Stimulated activated CD8-positive, alpha-beta memory T cell treated with anti-CD3 and anti-CD28 coated beads, Interleukin-15, amount 100 ng/mL, for 1 hour (primary cell): ENCODE results near the gene STK4.
"Not testable (repeated sequence)": the region's sequence is repeated elsewhere in the genome, so short reads cannot be mapped to it uniquely, and the experiment has no call there.

Experiments used
- DNase-seq: peaks from one replicate; pipeline ENCODE4 v3.0.0-alpha.2; 2020; ENCODE audit warnings: low read depth

STK4 gene

DNA sequence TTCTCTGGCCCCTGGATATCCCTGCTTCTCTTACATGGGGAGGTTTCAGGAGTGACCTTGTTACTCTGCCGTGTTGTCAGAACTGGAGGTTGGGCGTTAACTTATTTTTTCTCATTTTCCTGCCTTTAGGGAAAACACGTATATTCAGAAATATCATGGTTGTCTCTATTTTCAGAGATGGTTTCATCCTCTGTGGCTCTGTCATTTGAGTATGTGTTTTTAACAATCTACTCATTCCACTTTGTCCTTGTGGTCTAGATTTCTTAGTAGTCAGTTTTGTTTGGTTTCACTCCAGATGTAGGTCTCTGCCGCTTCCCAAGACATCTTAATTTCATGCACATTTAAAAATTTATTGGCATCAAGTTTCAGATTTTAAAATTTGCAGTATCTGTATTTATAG lies 88.7 kb downstream of the STK4 start:
- DNase-seq: no peak

DNA sequence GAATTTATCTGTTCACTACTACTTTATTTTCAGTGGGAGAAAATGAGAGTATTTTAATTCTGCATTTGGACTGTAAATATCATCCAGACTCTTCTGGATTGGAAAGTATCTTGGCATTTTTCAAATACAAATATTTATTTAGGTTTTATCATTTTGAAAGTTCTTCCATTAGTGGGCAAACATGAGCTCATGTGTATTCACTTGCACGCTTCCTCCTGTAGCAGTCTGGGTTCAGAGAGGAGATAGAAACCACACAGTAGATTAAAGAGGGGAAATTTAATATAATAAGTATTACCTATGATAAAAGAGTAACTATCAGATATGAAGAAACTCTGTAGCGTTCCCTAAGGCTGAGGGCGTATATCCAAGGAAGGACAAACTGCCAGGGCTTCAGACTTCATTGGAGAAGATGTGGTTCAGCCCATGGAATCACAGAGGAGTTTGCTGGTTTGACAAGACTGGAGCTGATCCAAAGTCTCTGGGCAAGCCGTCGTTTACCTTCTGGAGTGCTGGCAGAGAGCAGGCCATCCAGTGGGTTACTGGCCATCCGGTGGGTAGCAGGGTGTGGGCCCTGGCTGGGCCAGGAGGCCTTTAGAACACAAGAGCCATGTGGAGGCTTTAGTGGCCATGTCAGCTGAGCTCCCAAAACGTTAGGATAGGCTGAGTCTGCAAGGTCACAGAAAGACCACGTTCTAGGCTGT lies 90.3 kb downstream of the STK4 start:
- DNase-seq: no peak

DNA sequence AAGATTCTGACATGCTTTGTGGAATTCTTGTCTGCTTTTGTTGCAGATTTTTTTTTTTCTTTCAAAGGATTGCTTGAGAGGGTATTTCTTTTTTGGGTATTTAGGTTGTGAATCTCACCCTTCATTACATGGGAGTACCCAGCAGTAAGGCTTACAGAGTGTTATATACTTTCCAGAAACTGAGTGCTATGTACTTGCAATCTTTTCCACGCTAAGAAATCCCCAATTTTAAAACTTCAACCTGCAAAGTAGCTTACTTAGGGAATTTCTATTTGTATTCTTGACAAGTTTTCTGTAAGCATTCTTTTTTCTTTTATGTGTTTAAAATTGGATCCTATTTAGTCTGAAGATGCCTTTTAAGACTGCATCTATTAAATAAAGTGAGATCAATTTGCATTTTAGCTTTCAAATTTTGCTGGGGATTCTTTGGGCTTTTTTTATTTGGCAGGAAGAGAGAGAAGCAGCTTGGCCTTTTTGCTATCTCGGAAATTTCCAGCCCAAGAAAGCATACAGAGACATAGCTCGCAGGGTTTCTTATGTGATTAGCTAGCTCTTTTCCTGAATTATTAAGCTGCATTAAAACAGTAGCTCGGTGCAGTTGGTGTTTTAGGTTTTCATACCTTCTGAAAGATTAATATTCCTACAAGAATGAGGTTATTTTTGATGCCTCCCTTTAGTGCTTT lies 92.0 kb downstream of the STK4 start:
- DNase-seq: no peak

DNA sequence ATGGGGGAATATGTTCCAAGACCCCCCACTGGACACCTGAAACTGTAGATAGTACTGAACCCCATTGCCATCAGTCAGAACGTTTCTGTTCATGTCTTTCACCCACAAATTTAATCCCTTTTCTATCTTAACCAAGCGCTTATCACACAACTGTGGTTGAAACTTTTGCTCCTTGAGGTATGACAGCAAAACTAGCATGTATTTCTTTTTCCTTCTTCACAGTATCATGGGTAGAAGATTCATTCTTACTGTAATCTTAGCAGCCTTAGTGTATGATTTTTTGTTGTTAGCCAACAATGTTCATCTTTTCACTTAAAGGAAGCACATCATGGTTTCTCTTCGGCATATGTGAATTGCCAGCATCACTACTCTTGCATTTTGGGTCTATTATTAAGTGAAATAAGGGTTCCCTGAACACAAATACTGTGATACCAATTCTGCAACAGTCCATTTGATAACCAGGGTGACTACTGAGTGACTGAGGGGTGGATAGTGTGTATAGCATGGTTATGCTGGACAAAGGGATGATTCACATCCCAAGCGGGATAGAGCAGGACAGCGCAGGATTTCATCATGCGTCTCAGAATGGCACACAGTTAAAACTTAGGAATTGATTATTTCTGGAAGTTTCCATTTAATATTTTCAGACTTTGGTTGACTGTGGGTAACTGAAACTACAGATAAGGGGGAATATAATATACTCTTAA lies 92.9 kb downstream of the STK4 start:
- no peak for DNase-seq

DNA sequence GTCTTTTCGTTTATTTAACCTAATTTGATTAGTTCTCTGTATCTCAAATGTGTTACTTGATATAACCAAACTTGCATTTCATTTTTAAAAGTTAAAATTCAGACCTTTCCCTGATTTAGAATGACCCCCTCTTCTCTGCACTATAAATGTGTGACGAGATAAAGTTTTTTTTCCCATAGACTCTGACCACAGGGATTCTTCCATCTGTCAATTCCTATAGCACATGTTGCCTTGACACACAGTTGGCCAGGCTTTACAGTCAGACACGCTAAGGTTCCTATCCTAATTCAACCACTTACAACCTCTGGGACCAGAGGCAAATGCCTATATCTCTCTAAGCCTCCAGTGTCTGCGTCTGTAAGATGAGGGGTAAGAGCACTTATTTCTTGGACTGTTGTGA lies 94.0 kb downstream of the STK4 start:
- DNase-seq: no peak

DNA sequence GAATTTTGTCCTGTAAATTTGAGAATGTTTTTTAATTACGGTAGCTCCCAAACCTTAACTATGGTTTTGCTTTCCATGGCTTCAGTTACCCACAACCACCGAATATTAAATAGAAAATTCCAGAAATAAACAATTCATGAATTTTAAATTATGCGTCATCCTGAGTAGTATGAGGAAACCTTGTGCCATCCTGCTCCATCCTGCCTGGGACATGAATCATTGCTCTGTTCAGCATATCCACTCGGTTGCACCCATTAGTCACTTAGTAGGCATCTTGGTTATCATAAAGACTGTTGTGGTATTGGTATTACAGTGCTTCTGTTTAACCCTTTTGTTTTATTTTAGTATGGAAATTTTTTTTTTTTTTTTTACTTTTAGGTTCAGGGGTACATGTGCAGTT lies 94.9 kb downstream of the STK4 start:
- DNase-seq: no peak

DNA sequence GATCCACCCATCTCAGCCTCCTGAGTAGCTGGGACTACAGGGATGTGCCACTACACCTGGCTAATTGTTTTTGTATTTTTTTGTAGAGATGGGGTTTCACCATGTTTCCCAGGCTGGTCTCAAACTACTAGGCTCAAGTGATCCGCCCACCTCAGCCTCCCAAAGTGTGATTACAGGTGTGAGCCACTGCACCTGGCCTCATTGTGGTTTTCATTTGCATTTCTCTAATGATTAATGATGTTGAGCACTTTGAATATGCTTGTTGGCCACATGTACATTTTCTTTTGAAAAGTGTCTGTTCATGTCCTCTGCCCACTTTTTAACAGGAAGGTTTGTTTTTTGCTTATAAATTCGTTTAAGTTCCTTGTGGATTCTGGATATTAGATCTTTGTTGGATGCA lies 96.8 kb downstream of the STK4 start:
- not testable (repeated sequence) for DNase-seq

DNA sequence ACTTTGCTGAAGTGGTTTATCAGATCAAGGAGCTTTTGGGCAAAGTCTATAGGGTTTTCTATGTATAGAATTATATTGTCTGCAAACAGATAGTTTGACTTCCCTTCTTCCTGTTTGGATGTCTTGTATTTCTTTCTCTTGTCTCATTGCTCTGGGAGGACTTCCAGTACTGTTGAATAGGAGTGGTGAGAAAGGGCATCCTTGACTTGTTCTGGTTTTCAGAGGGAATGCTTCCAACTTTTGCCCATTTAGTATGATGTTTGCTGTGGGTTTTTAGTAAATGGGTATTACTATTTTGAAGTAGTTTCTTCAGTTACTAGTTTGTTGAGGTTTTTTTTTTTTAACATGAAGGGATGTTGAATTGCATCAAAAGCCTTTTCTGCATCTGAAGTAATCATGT lies 98.5 kb downstream of the STK4 start:
- DNase-seq: no peak

DNA sequence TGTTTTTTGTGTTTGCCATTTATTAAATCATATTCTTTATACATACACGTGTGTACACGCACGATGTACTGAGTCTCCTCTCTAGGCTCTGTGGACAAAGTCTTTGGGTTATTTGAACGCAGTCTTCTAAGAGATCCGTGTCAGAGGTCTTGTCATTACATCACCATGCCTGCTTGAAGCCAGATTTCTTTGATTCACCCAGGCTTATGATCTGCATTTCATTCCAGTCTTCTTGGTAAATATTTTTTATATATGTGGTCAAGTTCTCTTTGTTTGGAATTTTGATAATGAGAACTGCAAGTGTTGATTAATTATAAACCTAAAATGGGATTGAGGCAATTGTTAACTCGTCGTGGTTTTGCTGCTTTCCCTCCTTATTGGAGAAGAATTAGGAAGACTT lies 100.1 kb downstream of the STK4 start:
- no peak for DNase-seq

DNA sequence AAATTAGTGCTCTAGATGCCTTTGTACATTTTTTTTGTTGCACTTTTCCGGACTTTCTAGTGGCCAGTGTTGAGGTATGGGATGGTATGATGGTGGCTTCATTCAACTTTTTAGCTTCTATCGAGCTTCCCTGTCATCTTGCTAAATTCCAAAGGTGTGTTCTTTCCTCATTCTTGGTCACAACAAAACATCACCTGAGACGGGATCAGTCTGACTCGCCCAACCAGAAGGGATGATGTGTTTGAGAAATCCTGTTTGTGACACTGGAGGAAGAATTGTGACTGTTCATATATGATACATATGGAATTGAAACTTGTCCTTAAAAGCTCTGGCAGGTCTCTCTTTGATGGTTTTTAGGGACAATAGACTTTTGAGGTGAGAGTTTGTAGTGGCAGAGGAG lies 100.8 kb downstream of the STK4 start:
- no peak for DNase-seq

DNA sequence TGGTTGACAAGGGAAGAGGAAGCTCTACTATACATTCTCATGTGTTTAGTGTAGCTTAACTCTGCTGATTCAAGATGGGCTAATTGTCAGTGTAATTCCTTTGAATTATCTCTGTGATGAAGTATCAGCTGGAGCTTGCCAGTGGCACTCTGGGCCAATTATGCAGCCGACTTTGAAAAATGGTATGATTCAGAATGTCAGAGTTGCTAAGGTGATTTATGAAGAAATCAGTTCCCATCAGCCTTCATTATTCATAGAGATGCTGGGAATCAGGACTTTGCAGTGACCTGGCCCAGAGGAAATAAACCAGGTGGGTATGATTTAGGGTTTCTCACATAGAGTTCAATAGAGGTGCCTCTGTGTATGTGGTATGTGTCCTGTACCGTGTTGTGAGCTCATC lies 101.2 kb downstream of the STK4 start:
- DNase-seq: no peak

DNA sequence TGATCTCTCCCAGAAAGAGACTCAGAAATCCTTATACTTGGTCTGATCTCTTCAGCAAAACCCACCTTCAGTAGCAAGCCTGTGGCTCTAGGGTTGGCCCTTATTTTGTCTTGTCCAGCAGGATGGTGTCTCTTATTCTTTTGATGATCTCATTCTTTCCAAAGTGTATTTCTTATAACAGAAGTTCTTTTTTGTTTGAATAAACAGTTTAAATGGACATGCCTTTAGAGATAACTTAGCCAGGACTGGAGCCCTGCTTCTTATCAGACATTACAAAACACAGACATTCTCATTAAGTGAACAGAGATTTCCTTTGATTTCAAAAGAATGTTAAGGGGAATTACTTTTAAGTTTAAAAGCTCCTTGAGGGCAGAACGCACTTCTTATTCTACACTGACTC lies 102.9 kb downstream of the STK4 start:
- DNase-seq: no peak

DNA sequence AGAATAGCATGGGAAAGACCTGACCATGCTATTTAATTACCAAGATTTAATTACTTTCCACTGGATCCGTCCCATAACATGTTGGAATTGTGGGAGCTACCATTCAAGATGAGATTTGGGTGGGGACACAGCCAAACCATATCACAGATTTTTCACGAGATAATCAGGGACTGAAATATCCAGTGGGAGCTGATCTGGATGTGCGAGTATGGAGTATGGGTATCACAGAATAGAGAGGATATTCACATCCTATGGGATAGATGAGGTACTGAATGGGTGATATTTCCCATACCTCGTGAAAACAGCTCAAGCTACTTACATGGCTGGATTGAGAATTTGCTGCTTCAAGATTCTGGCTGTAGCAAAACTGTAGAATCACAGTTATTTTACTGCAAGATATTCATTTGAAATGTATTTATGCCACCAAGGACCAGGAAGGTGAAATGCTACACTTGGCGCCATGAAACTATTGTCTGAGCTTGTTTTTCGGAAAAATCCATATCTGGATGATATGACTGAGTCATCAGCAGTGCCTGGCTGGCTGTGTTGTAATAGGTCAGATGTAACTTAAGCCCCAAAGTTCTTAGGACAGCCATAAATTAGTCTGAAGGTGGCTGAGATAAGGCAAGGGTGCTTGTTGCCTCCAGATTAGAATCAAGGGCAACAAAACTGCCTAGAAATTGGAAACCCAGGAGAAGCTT lies 104.8 kb downstream of the STK4 start:
- no peak for DNase-seq

DNA sequence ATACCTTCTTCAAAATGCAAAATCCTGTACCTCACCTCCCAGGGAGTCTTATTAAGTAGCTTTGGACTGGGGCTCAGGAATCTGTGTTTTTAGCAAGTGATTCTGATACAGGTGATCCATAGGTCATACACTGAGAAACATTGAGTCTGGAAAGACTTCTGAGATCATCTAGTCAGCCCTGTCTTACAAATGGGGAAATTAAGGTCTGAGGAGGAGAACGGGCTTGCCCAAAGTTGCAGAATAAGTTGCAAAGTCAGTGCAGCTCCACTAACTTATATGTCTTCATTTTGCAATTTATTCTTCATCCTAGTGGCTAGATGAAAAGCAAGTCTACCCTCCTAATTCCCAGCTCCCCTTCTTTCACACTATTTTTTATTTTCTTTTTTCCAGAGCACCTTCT lies 105.8 kb downstream of the STK4 start:
- no peak for DNase-seq

DNA sequence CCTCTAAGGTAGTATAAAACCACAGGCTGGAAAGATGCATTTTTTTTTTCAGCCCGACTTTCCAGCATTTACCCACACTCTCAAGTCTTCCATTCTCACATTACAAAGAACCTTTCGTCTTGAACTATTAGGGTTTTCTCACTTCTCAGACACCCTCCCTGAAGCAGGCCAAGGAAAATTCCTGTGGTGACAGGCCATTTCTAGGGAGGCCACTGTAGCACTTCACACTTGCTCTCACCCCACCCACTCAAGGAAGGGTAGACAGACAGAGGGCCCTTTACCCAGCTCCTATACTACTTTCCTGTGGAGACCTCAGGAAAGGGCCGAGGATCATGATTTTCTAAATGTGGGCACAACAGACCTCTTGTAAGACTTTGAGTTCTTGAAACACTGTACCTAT lies 106.9 kb downstream of the STK4 start:
- DNase-seq: no peak

DNA sequence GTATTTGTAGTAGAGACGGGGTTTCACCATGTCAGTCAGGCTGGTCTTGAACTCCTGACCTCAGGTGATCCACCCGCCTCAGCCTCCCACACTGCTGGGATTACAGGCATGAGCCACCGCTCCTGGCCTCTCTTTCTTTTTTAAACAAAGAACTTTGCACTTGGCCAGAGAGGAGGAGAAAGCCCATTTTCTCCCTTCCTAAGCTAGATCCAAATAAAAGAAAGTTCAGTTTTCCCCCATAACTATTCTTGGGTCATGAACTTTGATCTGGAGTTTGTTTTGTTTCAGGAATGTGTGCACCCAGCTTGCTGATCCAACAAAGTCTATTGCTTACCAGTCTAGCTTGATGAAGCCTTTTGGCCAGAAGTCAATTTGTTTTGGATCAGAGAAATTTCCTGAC lies 111.2 kb downstream of the STK4 start:
- no peak for DNase-seq

DNA sequence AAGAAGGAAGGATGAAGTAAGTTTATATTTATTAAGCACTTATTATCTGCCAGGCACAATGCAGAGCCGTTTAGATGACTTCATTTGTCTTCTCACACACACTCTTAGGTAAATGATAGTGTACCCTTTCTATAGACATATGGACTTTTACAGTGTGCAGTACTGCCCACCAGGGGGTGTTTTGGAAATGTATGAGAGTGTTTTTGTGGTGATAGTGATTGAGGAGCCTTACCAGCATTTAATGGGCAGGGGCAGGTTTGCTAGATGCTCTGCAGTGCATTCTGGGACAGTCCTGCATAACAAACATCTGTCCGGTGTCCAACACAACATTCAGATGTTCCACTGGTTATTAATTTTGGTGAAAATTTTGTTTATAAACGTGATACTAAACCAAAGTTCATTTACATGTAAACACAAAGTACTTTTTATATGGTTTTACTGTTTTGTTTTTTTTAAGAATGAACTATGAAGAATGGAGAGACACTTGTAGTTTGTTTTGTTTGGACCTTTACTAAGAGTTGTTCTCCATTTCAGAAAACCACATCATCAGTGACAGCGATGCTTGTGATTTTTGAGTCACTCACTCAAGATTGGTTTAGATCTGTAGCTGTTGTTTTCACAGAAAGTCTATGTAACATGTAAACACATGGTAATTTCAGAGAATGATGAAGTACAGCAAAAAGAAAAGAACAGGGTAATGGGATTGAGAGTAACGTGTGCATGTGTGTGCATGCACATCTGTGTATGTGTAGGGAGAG lies 114.7 kb downstream of the STK4 start:
- no peak for DNase-seq

DNA sequence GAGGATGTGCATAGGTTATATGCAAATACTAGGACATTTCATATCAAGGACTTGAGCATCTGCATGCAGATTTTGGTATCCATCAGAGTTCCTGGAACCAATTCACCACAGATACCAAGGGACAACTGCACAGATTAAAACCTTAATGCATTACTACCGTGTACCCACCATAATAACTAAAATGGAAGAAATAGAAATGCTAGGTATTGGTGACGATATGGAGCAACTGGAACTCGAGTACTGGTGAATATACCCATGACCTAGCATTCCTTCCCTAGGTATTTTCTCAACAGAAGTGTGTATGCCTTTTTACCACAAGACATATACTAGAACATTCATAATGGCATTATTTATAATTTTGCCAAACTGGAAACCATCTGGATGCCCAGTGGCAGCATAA lies 116.2 kb downstream of the STK4 start:
- no peak for DNase-seq

DNA sequence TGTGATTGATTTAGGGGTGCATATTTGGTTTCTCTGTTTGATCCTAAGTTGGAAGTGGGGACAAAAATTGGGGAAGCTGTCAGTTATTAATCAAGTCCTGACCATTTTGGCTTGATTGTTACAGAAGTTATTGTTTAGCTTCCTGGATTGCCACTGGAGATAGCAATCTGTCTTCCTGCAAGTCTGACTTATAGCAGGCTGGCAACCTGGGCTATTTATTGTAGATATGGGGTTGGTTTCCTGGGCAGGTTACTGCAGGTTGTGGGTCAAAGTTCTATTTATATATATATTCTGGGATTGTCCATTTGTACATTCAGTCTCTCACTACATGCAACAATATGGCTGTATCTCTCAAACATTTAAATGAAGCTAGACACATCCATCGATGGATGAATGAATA lies 116.8 kb downstream of the STK4 start:
- DNase-seq: no peak

DNA sequence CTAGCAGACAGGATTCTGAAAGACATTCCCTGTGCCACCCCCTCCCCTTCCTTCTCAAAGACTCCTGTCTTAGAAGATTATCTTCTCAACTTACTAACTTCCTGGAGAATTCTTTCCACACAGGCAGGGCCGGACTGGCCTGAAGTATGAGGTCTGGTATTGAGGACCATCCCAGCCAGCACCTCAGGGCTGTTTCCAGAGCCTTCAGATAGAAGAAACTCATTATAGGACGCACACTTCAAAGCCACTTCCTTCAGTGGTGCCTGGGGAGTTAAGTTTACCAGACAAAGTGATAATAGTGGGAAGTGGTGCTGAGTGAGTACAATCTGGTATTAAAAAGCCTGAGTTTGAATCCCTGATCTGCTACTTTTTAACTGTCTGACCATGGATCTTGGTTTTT lies 119.0 kb downstream of the STK4 start:
- DNase-seq: no peak

DNA sequence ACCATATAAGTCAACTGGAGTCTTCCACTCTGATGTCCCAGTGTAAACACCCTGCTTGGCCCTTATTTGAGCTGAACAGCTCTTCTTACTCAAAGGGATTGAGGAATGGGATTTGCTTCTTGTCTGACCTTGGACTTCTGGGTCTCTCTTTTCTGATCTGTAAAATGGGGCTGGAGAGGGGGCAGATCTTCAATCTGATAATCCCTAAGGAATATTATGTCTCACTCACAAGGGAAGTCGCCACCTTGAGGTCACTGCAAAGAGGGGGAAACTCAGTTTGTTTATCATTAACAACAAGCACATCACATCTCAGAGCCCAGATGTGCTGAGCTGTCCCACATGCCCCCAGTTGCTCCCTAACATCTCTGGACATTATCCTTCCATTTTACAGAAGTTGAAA lies 119.6 kb downstream of the STK4 start:
- no peak for DNase-seq

DNA sequence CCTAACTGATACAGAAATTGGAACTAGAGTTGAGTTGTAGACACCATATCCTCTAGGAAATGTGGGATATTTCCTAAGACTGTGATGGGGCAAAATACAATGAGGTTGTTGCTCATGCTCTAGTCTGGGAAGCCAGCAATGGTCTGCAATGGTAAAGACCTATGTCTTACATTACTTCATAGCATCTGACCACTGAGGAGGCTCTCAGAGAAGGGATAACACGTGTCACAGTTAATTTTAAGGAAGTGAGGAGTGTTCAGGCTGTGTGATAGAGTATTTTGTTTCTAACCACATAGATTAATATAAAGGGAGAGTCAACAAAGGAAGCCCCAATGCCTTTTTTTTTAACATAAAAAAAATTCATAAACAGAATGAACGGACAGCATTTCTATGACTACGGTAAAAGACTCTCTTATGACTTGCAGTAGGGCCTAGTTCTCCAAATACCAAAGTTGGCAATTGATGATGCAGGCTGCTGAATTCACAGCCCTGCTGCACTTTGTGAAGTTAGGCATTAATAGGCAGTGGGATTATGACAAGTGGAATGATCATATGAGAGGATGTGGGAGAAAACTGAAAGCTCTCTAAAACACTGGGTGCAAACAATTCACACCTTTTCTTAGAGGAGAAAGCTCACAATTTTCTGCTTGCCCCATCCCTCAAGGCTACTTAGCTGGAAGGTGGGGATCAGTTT lies 120.9 kb downstream of the STK4 start:
- DNase-seq: no peak
